ENCODE results near the gene SH3PXD2A.

DNA sequence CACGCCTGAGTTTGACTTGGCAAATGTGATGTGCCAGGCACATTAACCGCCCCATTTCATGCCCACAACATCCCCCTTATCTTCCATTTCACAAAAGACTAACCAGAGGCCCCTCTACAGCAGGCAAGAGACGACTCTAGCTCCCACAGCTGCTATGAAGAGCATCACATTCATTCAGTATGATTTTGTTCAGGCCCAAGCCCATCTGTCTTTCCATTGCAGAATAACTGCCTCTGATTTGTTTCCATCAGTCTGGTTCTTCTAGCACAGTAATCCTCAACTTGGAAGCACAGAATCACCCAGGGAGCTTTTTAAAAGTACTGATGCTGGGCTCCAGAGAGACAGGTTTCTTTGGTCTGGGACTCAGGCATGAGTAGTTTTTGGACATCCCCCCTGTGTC, 192.1 kb downstream of the SH3PXD2A start:
- TF ChIP-seq, protein P1, sequence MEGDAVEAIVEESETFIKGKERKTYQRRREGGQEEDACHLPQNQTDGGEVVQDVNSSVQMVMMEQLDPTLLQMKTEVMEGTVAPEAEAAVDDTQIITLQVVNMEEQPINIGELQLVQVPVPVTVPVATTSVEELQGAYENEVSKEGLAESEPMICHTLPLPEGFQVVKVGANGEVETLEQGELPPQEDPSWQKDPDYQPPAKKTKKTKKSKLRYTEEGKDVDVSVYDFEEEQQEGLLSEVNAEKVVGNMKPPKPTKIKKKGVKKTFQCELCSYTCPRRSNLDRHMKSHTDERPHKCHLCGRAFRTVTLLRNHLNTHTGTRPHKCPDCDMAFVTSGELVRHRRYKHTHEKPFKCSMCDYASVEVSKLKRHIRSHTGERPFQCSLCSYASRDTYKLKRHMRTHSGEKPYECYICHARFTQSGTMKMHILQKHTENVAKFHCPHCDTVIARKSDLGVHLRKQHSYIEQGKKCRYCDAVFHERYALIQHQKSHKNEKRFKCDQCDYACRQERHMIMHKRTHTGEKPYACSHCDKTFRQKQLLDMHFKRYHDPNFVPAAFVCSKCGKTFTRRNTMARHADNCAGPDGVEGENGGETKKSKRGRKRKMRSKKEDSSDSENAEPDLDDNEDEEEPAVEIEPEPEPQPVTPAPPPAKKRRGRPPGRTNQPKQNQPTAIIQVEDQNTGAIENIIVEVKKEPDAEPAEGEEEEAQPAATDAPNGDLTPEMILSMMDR (IDR thresholded peaks at IDR 0.05; ENCODE audit: borderline replicate concordance, extremely low read depth, low read length, poor library complexity, severe bottlenecking) = no peak
- TF ChIP-seq EZH2 (IDR thresholded peaks at IDR 0.05; ENCODE audit: borderline replicate concordance, low read depth, low read length, severe bottlenecking) = no peak

All from DND-41 (cell line).